Measurements from ENCODE around the gene CERS6. TPM values are rescaled to one million over a fixed set of nuclear protein-coding genes. Genes with fewer than 3 reads are reported as not detected.
"Not testable (repeated sequence)": the region's sequence is repeated elsewhere in the genome, so short reads cannot be mapped to it uniquely, and the experiment has no call there.

CERS6 gene
- total RNA-seq, 1 donor from 2014 or later: 27.1 TPM

- peaks cover 3% of the 10 kb centered on the region for H3K27me3 Mint-ChIP-seq (ENCODE audit: insufficient read depth)
- no peak overlapping the region for H3K27ac Mint-ChIP-seq
- intact Hi-C loops (cut with micrococcal nuclease): no loop called here
- no peak for DNase-seq (ENCODE audit: low spot score)
- H3K9me3 Mint-ChIP-seq: peaks cover 27% of the 10 kb centered on the region
- H3K4me3 Mint-ChIP-seq: no peak overlapping the region
- peaks cover 21% of the 10 kb centered on the region for H3K36me3 Mint-ChIP-seq (ENCODE audit: low read depth)
- H3K4me1 Mint-ChIP-seq (ENCODE audit: low read depth): peaks cover 49% of the 10 kb centered on the region
Observed at GRCh38 chr2:168499500-168499899, 43.4 kb downstream of the CERS6 start.

DNA sequence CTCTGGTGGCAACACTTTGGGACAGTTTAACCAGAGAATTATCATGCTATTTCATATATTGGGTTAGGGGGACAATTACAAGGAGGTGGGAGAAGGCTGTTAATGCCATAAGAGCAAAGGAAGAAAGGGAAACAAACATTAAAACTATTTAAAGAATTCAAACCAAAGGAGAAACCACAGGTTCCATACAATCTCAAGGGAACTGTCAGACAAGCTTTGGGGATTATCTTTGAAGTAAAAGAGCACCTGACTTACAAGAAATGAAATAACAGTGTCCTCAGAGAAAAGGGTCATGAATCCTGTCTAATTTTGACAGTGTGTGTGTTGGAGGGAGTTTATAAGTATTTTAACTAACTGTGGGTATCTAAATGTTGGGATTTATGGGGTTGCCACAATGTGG, 44.4 kb downstream of the CERS6 start:
- Mint-ChIP-seq H3K36me3 (ENCODE audit: low read depth) (peaks cover 21% of the 10 kb centered on the region), H3K9me3 (peaks cover 27% of the 10 kb centered on the region), H3K27me3 (ENCODE audit: insufficient read depth) (peaks cover 3% of the 10 kb centered on the region), H3K4me3 (no peak overlapping the region), H3K27ac (no peak overlapping the region), H3K4me1 (ENCODE audit: low read depth) (peaks cover 41% of the 10 kb centered on the region)
- intact Hi-C loops (cut with micrococcal nuclease): no loop called here
- no peak for DNase-seq (ENCODE audit: low spot score)

DNA sequence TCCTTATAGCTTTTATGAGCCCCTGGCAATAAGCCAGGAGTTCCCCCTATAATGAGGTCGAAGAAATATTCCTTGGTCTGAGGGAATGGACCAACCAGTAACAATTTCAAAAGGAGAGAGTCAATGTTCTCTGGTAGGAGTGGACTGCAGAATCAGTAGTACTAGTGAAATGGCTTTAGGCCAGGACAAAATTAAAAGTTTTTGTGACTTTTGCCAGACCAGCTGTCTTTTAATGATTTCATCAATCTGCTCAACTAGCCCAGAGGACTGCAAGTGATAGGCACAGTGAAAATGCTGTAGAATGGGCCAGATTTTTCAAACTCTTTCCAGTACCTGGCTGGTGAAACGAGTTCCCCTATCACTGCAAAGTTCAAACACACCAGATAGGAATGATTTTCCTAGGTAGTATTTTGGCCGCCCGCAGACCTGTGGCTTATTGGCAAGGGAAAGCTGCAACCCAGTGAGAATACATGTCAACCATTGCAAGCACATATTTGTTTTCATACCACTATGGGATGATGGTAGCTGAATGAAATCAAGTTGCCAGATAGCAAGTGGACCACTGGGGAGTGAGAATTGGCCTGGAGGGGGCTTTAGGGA, 45.5 kb downstream of the CERS6 start:
- no peak for DNase-seq (ENCODE audit: low spot score)
- peaks cover 27% of the 10 kb centered on the region for H3K9me3 Mint-ChIP-seq
- peaks cover 16% of the 10 kb centered on the region for H3K36me3 Mint-ChIP-seq (ENCODE audit: low read depth)
- intact Hi-C loops (cut with micrococcal nuclease): no loop called here
- H3K27ac Mint-ChIP-seq: no peak overlapping the region
- peaks cover 31% of the 10 kb centered on the region for H3K4me1 Mint-ChIP-seq (ENCODE audit: low read depth)
- H3K4me3 Mint-ChIP-seq: no peak overlapping the region
- H3K27me3 Mint-ChIP-seq (ENCODE audit: insufficient read depth): peaks cover 3% of the 10 kb centered on the region

DNA sequence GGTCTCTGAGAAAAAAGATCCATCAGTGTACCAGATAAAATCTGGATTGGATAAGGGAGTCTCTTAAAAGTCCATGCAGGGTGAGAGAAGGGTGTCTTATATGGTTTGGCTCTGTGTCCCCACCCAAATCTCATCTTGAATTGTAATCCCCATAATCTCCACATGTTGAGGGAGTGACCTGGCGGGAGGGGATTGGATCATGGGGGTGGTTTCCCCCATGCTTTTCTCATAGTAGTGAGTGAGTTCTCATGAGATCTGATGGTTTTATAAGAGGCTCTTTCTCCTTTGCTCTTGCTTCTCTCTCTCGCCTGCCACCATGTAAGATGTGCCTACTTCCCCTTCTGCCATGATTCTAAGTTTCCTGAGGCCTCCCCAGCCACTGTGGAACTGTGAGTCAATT, 46.8 kb downstream of the CERS6 start:
- DNase-seq (ENCODE audit: low spot score); intact Hi-C loops (cut with micrococcal nuclease); H3K27me3 Mint-ChIP-seq (ENCODE audit: insufficient read depth); H3K27ac Mint-ChIP-seq; H3K4me3 Mint-ChIP-seq: not testable (repeated sequence)
- H3K36me3 Mint-ChIP-seq (ENCODE audit: low read depth): peaks cover 15% of the 10 kb centered on the region
- peaks cover 27% of the 10 kb centered on the region for H3K9me3 Mint-ChIP-seq
- H3K4me1 Mint-ChIP-seq (ENCODE audit: low read depth): peaks cover 18% of the 10 kb centered on the region

DNA sequence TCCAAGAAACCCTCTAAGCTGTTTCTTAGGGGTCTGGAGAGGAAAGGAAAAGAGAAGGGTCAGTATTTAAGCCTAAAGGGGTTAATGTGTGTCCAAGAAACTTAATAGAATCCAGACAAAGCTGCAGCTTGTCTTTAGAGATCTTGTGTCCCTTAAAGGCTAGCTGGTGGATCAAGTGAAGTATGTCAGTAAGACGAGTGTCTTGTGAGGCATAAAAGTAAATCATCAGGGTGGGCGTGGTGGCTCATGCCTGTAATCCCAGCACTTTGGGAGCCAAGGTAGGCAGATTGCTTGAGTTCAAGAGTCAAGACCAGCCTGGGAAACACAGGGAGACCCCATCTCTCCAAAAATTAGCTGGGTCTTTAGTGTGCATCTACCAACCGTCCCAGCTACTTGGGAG, 47.8 kb downstream of the CERS6 start:
- Mint-ChIP-seq H3K4me3 (no peak overlapping the region), H3K27me3 (ENCODE audit: insufficient read depth) (no peaks in the 10 kb centered on the region)
- no peak for DNase-seq (ENCODE audit: low spot score)

DNA sequence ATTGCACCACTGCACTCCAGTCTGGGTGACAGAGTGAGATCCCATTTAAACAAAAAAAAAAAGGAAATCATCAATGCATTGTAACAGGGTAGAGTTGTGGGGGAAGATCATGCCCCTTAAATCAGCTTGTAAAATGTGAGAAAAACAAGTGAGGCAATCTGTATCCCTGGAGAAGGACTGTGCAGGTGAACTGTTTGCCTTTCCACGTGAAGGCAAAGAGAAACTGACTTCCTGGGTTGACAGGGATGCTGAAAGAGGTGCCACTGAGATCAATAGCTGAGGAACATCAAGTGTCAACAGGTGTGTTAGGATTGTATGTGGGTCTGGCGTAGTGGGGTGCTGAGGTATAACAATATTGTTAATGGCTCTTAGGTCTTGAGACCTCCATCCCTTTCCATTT, 48.3 kb downstream of the CERS6 start:
- Mint-ChIP-seq H3K4me1 (ENCODE audit: low read depth) (peaks cover 9% of the 10 kb centered on the region), H3K27ac (no peak overlapping the region), H3K27me3 (ENCODE audit: insufficient read depth) (no peaks in the 10 kb centered on the region), H3K36me3 (ENCODE audit: low read depth) (peaks cover 12% of the 10 kb centered on the region), H3K4me3 (no peak overlapping the region), H3K9me3 (peaks cover 27% of the 10 kb centered on the region)
- DNase-seq (ENCODE audit: low spot score): no peak
- intact Hi-C loops (cut with micrococcal nuclease): no loop called here

More for the DNA sequence above, 47.8 kb downstream of the CERS6 start:
- Mint-ChIP-seq H3K9me3 (peaks cover 27% of the 10 kb centered on the region), H3K4me1 (ENCODE audit: low read depth) (peaks cover 9% of the 10 kb centered on the region), H3K36me3 (ENCODE audit: low read depth) (peaks cover 14% of the 10 kb centered on the region), H3K27ac (no peak overlapping the region)
- intact Hi-C loops (cut with micrococcal nuclease): no loop called here

DNA sequence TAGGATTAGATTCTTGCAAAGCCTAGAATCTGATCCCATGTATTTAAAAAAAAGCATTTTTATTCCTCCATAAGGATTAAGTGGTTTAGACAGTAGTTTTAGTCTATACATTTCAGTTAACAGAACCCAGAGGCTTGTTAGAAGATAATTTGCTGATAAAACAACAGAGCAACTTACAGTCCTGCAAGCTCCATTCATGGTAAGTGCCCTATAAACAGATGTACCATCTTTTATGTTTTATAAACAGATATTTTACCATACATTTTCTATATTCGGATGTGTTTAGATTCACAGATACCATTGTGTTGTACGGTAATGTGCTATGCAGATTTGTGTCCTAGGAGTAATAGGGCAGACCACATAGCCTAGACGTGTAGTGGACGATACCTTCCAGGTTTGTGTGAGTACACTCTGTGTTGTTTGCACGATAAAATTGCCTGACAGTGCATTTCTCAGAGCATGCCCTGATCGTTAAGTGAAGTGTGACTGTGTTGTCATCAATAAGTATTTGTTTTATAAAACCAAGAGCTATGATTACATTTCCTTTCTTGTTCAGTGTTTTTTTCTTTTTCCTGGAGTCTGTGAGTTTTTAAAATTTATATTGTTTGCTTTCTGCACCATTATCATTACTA, 54.2 kb downstream of the CERS6 start:
- peaks cover 6% of the 10 kb centered on the region for H3K4me1 Mint-ChIP-seq (ENCODE audit: low read depth)
- no peaks in the 10 kb centered on the region for H3K9me3 Mint-ChIP-seq
- DNase-seq (ENCODE audit: low spot score): no peak
- intact Hi-C loops (cut with micrococcal nuclease): no loop called here
- H3K27me3 Mint-ChIP-seq (ENCODE audit: insufficient read depth): no peaks in the 10 kb centered on the region
- H3K4me3 Mint-ChIP-seq: no peak overlapping the region
- H3K36me3 Mint-ChIP-seq (ENCODE audit: low read depth): no peaks in the 10 kb centered on the region
- H3K27ac Mint-ChIP-seq: no peak overlapping the region

DNA sequence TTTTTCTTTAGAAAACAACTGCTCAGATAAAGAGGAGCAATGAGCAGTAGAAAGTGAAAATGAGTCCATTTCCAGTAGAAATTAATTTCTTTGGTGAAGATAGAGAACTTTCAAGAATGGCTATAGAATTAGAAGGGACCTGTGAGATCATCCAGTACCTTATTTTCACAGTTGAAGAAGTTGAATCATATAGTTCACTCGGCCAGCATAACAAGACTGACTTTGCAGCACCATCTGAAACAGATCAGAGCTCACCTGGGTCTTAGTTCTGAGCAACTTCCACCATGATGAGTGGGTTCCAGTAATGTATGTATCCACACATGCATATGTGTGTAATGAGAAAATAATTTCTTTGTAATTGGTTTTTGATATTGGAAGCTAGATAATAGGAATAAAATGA, 58.6 kb downstream of the CERS6 start:
- peaks cover 2% of the 10 kb centered on the region for H3K36me3 Mint-ChIP-seq (ENCODE audit: low read depth)
- H3K9me3 Mint-ChIP-seq: no peaks in the 10 kb centered on the region
- peaks cover 6% of the 10 kb centered on the region for H3K4me1 Mint-ChIP-seq (ENCODE audit: low read depth)
- DNase-seq (ENCODE audit: low spot score): no peak
- no peak overlapping the region for H3K27ac Mint-ChIP-seq
- H3K27me3 Mint-ChIP-seq (ENCODE audit: insufficient read depth): no peaks in the 10 kb centered on the region
- H3K4me3 Mint-ChIP-seq: no peak overlapping the region
- intact Hi-C loops (cut with micrococcal nuclease): no loop called here

DNA sequence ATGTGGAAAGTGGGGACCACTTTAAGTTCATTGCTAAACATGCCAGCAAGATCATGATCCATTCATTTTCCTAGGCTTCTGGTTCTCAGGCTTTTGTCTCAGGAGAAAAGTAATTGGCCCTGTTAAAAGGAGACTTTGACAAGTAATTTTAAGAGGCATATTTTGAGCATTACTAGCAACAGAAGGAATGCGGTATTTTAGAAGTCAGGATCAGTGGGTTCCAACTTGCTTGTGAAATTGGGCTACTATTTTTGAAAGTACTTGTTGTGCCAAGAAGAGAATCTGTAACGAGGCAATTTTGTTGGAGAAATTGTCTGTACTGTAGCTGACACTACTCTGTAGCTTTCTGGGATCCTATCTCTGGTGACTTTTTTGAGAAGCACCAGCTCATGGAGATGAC, 59.4 kb downstream of the CERS6 start:
- DNase-seq (ENCODE audit: low spot score): no peak
- H3K27me3 Mint-ChIP-seq (ENCODE audit: insufficient read depth): no peaks in the 10 kb centered on the region
- H3K4me3 Mint-ChIP-seq: no peak overlapping the region
- H3K36me3 Mint-ChIP-seq (ENCODE audit: low read depth): peaks cover 2% of the 10 kb centered on the region
- intact Hi-C loops (cut with micrococcal nuclease): no loop called here
- no peak overlapping the region for H3K27ac Mint-ChIP-seq
- H3K9me3 Mint-ChIP-seq: no peaks in the 10 kb centered on the region
- H3K4me1 Mint-ChIP-seq (ENCODE audit: low read depth): peaks cover 6% of the 10 kb centered on the region

DNA sequence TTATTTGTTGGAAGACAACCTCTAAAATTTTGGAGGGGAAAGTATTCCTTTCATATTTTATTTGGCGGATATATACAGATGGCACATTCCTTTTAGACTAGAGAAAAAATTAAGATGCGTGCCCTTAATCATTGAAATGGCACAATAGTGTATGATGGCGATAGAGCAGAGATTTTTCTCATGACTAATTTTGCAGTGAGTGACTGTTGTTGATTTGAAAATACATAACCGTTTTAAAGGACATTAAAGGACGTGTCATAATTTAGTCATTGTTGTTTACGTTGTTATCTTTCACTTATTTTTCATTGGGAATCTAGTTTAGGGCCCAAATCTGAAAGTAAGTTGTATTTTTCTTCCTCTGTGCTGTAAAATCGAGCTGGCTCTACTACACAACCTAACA, 61.7 kb downstream of the CERS6 start:
- Mint-ChIP-seq H3K9me3 (no peaks in the 10 kb centered on the region), H3K36me3 (ENCODE audit: low read depth) (peaks cover 2% of the 10 kb centered on the region), H3K4me3 (no peak overlapping the region), H3K4me1 (ENCODE audit: low read depth) (peaks cover 7% of the 10 kb centered on the region), H3K27ac (no peak overlapping the region), H3K27me3 (ENCODE audit: insufficient read depth) (no peaks in the 10 kb centered on the region)
- intact Hi-C loops (cut with micrococcal nuclease): no loop called here
- DNase-seq (ENCODE audit: low spot score): no peak

DNA sequence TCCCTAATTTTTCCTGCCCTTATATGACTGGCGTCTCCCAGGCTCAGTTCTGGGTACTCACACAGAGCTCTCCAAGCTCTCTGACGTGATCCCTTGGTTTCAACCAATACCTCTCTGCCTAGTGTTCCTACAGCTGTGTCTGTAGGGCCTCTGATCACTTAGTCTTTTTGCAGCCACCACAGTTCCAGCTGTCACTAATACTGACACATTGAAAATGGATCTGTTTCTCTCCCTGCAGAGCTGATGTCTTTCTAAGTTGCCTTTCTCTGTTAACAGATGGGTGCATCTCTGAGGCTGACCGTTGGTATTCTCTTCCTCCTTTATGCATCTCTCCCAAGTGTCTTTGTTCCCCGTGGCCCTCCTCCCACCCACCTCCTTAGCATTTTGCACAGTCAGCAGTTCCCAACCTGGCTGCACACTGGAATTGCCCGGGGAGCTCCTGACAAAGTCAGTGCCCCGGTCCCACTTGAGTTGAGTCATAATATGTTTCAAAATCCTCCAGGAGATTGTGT, 62.5 kb downstream of the CERS6 start:
- peaks cover 2% of the 10 kb centered on the region for H3K36me3 Mint-ChIP-seq (ENCODE audit: low read depth)
- peaks cover 11% of the 10 kb centered on the region for H3K4me1 Mint-ChIP-seq (ENCODE audit: low read depth)
- no peaks in the 10 kb centered on the region for H3K27me3 Mint-ChIP-seq (ENCODE audit: insufficient read depth)
- intact Hi-C loops (cut with micrococcal nuclease): no loop called here
- H3K9me3 Mint-ChIP-seq: no peaks in the 10 kb centered on the region
- no peak overlapping the region for H3K4me3 Mint-ChIP-seq
- DNase-seq (ENCODE audit: low spot score): no peak
- no peak overlapping the region for H3K27ac Mint-ChIP-seq

DNA sequence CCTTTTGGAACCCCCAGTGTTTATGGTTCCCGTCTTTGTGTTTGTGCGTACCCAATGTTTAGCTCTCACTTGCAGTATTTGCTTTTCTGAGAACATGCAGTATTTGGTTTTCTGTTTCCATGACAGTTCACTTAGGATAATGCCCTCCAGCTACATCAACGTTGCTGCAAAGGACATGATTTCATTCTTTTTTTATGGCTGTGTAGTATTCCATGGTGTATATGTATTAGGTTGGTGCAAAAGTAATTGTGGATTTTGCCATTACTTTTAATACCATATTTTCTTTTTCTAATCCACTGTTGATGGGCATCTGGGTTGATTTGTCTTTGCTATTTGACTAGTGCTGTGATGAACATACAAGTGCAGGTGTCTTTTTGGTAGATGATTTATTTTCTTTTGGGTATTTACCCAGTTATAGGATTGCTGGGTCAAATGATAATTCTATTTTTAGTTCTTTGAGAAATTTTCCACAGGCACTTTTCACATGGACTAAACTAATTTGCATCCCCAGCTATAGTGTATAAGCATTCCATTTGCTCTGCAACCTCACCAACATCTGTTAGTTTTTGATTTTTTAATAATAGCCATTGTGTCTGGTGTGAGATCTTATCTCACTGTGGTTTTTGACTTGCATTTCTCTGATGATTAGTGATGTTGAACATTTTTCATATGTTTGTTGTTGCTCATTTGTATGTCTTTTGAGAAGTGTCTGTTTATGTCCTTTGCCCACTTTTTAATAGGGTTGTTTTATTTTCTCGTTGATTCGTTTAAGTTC, 63.6 kb downstream of the CERS6 start:
- no peak overlapping the region for H3K27ac Mint-ChIP-seq

DNA sequence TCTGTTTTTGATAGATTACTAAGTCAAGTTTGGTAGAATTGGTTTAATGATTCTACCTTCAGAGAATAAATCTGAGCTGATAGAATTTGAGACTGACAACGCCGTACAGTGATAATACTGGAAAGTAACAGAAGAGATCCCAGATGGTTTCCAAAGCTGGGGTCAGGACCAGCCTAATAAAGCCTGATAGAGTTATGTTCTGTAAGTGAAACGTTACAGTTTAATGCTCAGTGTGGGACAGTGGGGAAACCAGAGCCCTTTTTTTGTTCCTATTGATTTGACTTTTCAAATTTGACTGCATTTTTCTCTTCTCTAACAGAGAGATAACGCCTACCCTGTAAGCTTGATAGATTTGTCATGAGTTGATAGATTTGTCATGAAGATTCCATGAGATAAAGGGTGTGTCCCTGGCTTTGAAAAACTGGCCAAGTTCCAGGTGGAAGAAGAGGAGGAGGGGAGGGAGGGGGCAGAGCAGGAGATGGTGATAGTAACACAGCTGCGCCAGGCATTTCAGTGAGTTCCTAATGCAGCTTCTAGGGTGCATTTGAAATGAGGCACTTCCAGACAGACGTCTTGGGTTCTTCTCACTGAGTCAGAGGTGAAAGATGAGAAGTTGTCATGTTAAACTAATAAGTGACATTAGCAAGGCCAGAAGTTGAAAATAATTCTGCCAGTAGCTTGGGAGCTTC, 65.1 kb downstream of the CERS6 start:
- Mint-ChIP-seq H3K4me3 (no peak overlapping the region), H3K4me1 (ENCODE audit: low read depth) (peaks cover 17% of the 10 kb centered on the region), H3K36me3 (ENCODE audit: low read depth) (peaks cover 2% of the 10 kb centered on the region), H3K27ac (no peak overlapping the region), H3K9me3 (no peaks in the 10 kb centered on the region), H3K27me3 (ENCODE audit: insufficient read depth) (no peaks in the 10 kb centered on the region)
- DNase-seq (ENCODE audit: low spot score): no peak
- intact Hi-C loops (cut with micrococcal nuclease): no loop called here

More for the DNA sequence above, 63.6 kb downstream of the CERS6 start:
- intact Hi-C loops (cut with micrococcal nuclease): no loop called here
- no peaks in the 10 kb centered on the region for H3K27me3 Mint-ChIP-seq (ENCODE audit: insufficient read depth)
- peaks cover 17% of the 10 kb centered on the region for H3K4me1 Mint-ChIP-seq (ENCODE audit: low read depth)
- H3K9me3 Mint-ChIP-seq: no peaks in the 10 kb centered on the region
- peaks cover 2% of the 10 kb centered on the region for H3K36me3 Mint-ChIP-seq (ENCODE audit: low read depth)
- no peak overlapping the region for H3K4me3 Mint-ChIP-seq
- no peak for DNase-seq (ENCODE audit: low spot score)

Measured in activated T-helper 1 cell treated with anti-CD3 and anti-CD28 coated beads, Interleukin-12 subunit alpha, Interleukin-12 subunit beta, Interleukin-2, Interleukin-4 antibody, amounts not matched to agents 30 ng/mL and 10 ng/mL and 1 ng/mL, durations not matched to agents 14 hours and 24 hours and 36 hours (primary cell).